ENCODE data around the gene USP12.

- TF ChIP-seq, protein P1, sequence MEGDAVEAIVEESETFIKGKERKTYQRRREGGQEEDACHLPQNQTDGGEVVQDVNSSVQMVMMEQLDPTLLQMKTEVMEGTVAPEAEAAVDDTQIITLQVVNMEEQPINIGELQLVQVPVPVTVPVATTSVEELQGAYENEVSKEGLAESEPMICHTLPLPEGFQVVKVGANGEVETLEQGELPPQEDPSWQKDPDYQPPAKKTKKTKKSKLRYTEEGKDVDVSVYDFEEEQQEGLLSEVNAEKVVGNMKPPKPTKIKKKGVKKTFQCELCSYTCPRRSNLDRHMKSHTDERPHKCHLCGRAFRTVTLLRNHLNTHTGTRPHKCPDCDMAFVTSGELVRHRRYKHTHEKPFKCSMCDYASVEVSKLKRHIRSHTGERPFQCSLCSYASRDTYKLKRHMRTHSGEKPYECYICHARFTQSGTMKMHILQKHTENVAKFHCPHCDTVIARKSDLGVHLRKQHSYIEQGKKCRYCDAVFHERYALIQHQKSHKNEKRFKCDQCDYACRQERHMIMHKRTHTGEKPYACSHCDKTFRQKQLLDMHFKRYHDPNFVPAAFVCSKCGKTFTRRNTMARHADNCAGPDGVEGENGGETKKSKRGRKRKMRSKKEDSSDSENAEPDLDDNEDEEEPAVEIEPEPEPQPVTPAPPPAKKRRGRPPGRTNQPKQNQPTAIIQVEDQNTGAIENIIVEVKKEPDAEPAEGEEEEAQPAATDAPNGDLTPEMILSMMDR (IDR thresholded peaks at IDR 0.05), result no peak
- TF ChIP-seq POLR2A (IDR thresholded peaks at IDR 0.05) (no peak), EP300 (IDR thresholded peaks at IDR 0.05) (no peak)
Measured at GRCh38 chr13:27073186-27073585, 98.4 kb downstream of the USP12 start.

Measured in ovary (tissue), 3 donors.